Esophagus (tissue), 2 donors: Measurements from ENCODE around the gene AIFM3. TPM values are rescaled to one million over a fixed set of nuclear protein-coding genes. Genes with fewer than 3 reads are reported as not detected.
A peak's percentile ranks its signal among the peaks of the same experiment; 100 is the strongest.

ENCODE experiments used
- H3K27ac ChIP-seq, 2 donors: one replicate each; pipeline ENCODE4 v1.5.1; 2013; ENCODE audit warnings: low read depth in 2 of 2, mild to moderate bottlenecking in 2 of 2, inconsistent platforms in 1 of 2, low read length in 1 of 2, moderate library complexity in 1 of 2
- H3K27me3 ChIP-seq, 2 donors: one replicate each; pipeline ENCODE4 v1.6.1; 2013; ENCODE audit warnings: low read length in 2 of 2, control low read depth in 1 of 2, mild to moderate bottlenecking in 1 of 2; ENCODE audit not compliant: insufficient read depth in 2 of 2, control insufficient read depth in 1 of 2
- H3K36me3 ChIP-seq, 2 donors: one replicate each; pipeline ENCODE4 v1.6.1; 2013; ENCODE audit warnings: low read length in 1 of 2; ENCODE audit not compliant: control insufficient read depth in 2 of 2, insufficient read depth in 2 of 2
- H3K4me1 ChIP-seq, 2 donors: one replicate each; pipeline ENCODE4 v1.6.1; 2013; ENCODE audit warnings: low read length in 1 of 2; ENCODE audit not compliant: control insufficient read depth in 2 of 2, insufficient read depth in 2 of 2
- H3K4me3 ChIP-seq, 2 donors: one replicate each; pipeline ENCODE4 v1.5.1; 2013; ENCODE audit warnings: low read length in 2 of 2, mild to moderate bottlenecking in 2 of 2, low read depth in 1 of 2, moderate library complexity in 1 of 2
- H3K9me3 ChIP-seq, 2 donors: one replicate each; pipeline ENCODE4 v1.6.1; 2013; ENCODE audit warnings: mild to moderate bottlenecking in 2 of 2, low read depth in 1 of 2, low read length in 1 of 2, moderate library complexity in 1 of 2; ENCODE audit not compliant: control insufficient read depth in 2 of 2, insufficient read depth in 1 of 2
- WGBS, 2 donors: extraction: QIAGEN DNeasy Blood & Tissue Kit; methylation state at CpG; one replicate each; pipeline ENCODE4 v1.1.7; 2013; 5-methylcytosine and 5-hydroxymethylcytosine counted together
- polyA plus RNA-seq, 2 donors: library from polyadenylated mRNA; stranded (reverse); fragments of 200-250 nt; gene quantifications; one replicate each; pipeline ENCODE4 v1.2.3, GENCODE V29; 2013
- donor health status: healthy with polysubstance abuse.
- donor health status: Bipolar disorder and iron deficiency.

Gene AIFM3
- polyA plus RNA-seq, 2 donors, result 1.1 to 1.7 TPM

DNA sequence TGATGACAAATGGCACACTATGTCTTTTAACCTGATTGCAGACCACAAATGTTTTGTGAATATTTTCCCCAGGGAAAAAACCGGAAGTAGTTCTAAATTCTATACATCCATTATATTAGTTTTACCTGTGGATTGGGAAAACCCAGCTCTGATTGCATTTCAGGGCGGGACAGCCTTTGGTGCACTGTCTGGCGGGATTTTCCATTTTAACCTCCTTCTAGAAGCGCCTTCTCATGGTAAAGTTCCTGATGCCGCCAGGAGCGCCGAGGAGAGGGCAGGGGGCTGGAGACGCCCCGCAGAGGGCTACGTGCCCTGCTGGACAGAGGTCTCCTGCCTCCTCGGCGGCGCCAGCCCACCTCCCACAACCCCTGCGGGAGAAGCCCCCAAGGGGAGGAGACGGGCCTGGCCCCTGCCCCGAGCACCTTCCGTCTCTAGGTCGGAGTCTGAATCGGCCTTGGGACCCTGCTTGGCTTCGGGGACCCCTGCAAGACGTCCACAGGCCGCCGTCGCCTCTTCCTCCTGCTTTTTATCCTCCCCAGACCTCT is 46.7 kb downstream of the AIFM3 start:
- Histone ChIP-seq H3K4me1 (peaks cover 9 to 14% of the 10 kb centered on the region in 2 donors), H3K27ac (peak overlapping the region; percentile 16 to 34), H3K36me3 (no peaks in the 10 kb centered on the region), H3K27me3 (no peaks in the 10 kb centered on the region), H3K9me3 (no peaks in the 10 kb centered on the region), H3K4me3 (peak overlapping the region; percentile 31 to 44)
- 9 to 10% methylated on average over 21 to 24 of the region's 24 CpGs for WGBS, 2 donors

DNA sequence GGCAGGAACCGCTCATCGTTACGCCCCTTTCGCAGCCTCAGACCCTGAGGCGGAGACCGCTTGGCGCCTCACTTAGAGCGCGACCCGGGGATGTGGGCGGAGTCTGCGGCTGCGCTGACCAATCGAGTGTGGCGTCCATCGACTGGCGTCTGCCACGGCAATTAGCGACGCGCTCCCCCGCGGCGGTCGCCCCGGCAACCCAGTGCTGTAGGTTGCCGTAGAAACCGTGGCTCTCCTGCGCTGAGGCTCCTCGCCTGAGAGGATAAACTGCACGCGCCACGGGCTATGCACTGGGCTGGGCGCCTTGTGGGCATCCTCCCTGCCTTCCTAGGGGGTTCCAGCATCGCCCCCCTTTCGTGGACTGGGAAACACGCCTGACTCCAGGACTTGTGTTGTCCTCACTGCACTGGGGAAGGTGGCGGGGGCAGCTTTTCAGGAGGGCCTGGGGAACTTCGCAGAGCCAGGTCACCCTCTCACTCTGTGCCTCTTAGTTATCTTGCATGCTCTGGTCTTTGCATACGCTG is 47.2 kb downstream of the AIFM3 start:
- H3K27me3 ChIP-seq, result no peaks in the 10 kb centered on the region
- WGBS, 2 donors, result 0 to 1% methylated on average over 39 to 40 of the region's 40 CpGs
- peaks cover 9 to 14% of the 10 kb centered on the region in 2 donors for H3K4me1 ChIP-seq
- no peaks in the 10 kb centered on the region for H3K9me3 ChIP-seq
- no peaks in the 10 kb centered on the region for H3K36me3 ChIP-seq
- peak overlapping the region; percentile 16 to 34 for H3K27ac ChIP-seq
- H3K4me3 ChIP-seq, result peak overlapping the region; percentile 31 to 44

DNA sequence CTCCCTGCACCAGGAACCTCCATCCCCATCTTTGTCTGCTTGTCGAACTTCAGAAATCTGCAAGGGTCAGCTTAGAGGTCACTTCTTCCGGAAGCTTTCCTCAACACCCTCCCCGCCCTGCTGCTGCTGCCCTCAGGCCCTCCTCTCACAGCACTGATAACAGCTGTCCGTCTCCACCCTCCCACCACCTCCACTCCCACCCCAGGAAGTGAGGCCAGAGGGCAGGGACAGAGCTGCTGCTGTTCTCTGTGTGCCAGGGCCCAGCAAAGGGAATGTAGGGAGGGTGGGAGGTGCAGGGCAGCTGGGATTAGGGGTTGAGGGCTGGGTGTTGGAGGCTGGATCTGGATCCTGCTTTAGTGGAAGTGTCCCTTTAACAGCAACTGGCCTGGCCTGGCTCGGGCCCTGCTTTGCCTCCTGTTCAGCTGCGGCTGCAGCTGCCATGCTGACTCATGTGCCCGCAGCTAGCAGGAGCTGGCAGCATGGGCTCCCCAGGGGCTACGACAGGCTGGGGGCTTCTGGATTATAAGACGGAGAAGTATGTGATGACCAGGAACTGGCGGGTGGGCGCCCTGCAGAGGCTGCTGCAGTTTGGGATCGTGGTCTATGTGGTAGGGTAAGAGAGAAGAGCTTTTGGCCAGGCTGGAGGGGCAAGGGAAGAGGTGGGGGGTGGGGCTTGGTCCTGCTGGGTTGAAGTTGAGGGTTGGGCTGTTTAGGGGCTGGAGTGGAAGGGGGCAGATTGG is 47.8 kb downstream of the AIFM3 start, which contains the start of gene P2RX6:
Gene P2RX6 (plus strand): TSS at position 440 of the 740 bp plus-strand sequence. CDS start 10 bp downstream, at position 450.
- peak within 1 kb of the TSS; percentile 31 to 44 for H3K4me3 ChIP-seq
- 26 to 31% methylated on average over 12 of the region's 12 CpGs for WGBS, 2 donors
- no peaks in the 10 kb centered on the region for H3K36me3 ChIP-seq
- H3K4me1 ChIP-seq, result peaks cover 9 to 14% of the 10 kb centered on the region in 2 donors
- peak within 1 kb of the TSS; percentile 34 to 37 for H3K27ac ChIP-seq
- H3K27me3 ChIP-seq, result no peaks in the 10 kb centered on the region
- H3K9me3 ChIP-seq, result no peaks in the 10 kb centered on the region

DNA sequence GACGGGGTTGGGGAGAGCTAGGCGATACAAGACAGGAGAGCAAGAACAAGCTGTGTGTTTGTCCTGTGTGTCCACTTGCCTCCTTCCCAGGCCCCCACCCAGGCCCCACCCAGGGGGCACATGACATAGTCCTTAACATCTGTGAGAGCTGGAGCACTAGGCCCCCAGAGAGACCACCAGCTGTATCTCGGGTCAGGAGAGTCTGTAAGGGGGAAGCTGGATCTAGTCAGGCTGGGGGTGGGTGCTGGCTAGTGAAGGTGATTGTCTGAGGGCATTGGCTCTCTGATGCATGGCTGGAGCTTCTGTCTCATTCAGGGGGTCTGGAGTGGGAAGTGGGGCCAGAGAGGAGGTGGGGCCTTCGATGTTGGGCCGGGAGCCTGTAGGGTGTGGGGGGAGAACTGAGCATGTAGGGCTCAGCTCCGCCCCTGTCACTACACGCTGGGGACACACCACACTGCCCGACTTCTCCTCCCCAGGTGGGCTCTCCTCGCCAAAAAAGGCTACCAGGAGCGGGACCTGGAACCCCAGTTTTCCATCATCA is 48.5 kb downstream of the AIFM3 start:
- no peaks in the 10 kb centered on the region for H3K27me3 ChIP-seq
- no peak overlapping the region for H3K27ac ChIP-seq
- 59 to 68% methylated on average over 8 to 10 of the region's 10 CpGs for WGBS, 2 donors
- H3K4me3 ChIP-seq, result no peak overlapping the region
- H3K36me3 ChIP-seq, result no peaks in the 10 kb centered on the region
- no peaks in the 10 kb centered on the region for H3K9me3 ChIP-seq
- peaks cover 9 to 14% of the 10 kb centered on the region in 2 donors for H3K4me1 ChIP-seq

DNA sequence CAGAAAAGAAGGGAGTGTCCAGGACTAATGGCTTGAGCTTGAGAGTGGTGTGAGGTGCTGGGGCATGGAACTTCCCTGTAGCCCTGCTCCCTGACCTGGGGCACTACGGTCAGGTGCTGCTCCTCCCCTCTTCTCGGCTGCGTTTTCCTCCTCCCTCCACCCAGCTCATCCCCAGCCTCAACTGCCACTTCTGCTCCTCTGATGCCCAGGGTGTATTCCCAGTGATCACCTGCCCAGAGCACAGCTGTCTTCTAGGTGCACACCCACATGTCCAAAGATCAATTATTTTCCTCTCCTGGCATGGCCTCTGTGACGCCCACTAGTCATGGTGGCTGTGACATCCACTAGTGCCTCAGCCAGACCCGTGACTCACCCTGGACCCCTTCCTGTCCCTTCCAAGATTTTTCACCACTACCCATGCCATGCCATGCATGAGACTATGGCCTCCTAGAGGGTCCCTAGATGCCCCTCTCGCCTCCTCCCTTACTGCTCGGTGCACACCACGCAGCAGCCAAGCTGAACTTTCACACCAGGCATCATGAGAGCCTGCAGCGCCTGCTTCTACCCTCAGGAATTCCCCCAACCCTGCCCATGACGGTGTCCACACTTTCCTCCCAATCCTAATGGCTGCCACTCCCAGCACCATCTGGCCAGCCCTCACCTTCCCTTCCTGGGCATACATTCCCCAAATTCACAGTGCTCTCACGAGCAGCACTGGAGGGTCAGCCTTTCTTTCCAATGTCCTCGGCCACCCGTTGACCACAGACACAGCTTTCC is 49.8 kb downstream of the AIFM3 start:
- H3K27ac ChIP-seq, result no peak overlapping the region
- peaks cover 9 to 14% of the 10 kb centered on the region in 2 donors for H3K4me1 ChIP-seq
- no peaks in the 10 kb centered on the region for H3K9me3 ChIP-seq
- no peaks in the 10 kb centered on the region for H3K36me3 ChIP-seq
- no peak overlapping the region for H3K4me3 ChIP-seq
- H3K27me3 ChIP-seq, result no peaks in the 10 kb centered on the region
- WGBS, 2 donors, result 82 to 83% methylated on average over 13 of the region's 13 CpGs

DNA sequence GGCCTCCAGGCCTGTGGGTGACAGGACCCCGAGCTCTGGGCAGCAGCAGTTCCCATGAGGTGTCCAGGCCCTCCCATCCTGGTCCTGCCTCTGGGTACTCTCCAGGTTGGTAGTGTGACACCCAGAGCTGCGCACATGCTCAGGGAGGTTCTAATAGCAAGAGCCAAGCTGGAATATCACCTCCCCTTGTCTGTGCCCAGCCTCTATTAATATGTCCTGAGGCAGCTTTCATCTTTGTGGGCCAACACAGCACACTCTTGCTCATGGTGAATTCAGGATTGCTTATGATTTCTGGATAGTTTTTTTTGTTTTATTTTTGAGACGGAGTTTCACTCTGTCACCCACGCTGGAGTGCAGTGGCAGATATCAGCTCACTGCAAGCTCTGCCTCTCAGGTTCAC is 51.3 kb downstream of the AIFM3 start:
- Histone ChIP-seq H3K4me1 (peaks cover 9 to 14% of the 10 kb centered on the region in 2 donors), H3K36me3 (no peaks in the 10 kb centered on the region), H3K9me3 (no peaks in the 10 kb centered on the region), H3K27ac (no peak overlapping the region), H3K4me3 (no peak overlapping the region), H3K27me3 (no peaks in the 10 kb centered on the region)
- WGBS, 2 donors, result 94 to 96% methylated on average over 4 of the region's 4 CpGs

DNA sequence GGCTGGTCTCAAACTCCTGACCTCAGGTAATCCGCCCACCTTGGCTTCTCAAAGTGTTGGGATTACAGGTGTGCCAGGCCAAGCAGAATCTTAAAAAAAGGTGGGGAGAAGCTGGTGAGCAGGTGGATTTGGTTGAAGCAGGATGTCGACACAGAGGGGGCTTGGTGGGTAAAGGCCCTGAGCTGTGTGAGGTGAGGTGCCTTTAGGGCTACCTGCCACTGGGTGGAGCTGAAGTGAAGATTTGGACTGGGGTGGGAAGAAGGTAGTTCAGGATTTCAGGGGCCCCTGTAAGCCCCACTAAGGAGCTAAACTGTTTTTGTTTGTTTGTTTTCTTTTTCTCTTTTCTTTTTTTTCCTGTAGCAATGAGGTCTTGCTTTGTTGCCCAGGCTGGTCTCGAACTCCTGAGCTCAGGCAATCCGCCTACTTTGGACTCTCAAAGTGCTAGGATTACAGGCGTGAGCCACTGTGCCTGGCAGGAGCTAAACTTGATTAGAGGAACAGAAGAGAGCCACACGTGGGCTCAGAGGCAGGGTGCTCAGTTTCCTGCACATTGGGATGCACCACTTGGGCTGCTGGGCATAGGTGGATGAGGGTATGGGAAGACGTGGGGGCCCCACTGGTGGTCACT is 53.9 kb downstream of the AIFM3 start:
- H3K4me3 ChIP-seq, result no peak overlapping the region
- peaks cover 0 to 4% of the 10 kb centered on the region in 2 donors for H3K4me1 ChIP-seq
- no peaks in the 10 kb centered on the region for H3K36me3 ChIP-seq
- WGBS, 2 donors, result 62 to 63% methylated on average over 7 of the region's 7 CpGs
- no peaks in the 10 kb centered on the region for H3K27me3 ChIP-seq
- H3K27ac ChIP-seq, result no peak overlapping the region
- no peaks in the 10 kb centered on the region for H3K9me3 ChIP-seq

DNA sequence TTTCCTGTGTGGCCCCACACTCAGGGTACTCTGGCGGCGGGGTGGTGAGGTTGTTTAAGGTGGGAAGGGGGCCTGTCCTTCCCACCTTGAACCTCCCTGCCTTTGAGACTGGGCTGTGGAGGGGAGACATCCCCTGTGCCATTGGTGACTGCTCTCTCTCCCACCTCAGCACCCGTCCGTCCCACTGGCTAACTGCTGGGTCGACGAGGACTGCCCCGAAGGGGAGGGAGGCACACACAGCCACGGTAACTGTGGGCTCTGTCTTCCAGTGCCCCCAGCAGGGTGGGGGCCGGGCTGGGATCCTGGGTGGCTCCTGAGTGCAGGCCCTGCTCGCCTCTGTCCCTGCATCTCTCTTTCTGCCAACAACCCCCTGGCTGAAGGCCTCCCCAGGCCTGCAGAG is 55.5 kb downstream of the AIFM3 start:
- 77 to 79% methylated on average over 10 of the region's 10 CpGs for WGBS, 2 donors

More for the DNA sequence above, 55.5 kb downstream of the AIFM3 start:
- Histone ChIP-seq H3K9me3 (no peaks in the 10 kb centered on the region), H3K27me3 (no peaks in the 10 kb centered on the region), H3K36me3 (no peaks in the 10 kb centered on the region), H3K4me1 (peaks cover 2 to 18% of the 10 kb centered on the region in 2 donors), H3K27ac (no peak overlapping the region), H3K4me3 (no peak overlapping the region)
